NCI-H2029 treated with DMSO at 0.1 percent for 48 hours (cell line): ENCODE results near the gene OR10J1.
"Not testable (repeated sequence)": the region's sequence is repeated elsewhere in the genome, so short reads cannot be mapped to it uniquely, and the experiment has no call there.

Experiments used
- DNase-seq: peaks from one replicate; lab custom pipeline; 2025; lab: John Stamatoyannopoulos, UW

The OR10J1 gene, protein sequence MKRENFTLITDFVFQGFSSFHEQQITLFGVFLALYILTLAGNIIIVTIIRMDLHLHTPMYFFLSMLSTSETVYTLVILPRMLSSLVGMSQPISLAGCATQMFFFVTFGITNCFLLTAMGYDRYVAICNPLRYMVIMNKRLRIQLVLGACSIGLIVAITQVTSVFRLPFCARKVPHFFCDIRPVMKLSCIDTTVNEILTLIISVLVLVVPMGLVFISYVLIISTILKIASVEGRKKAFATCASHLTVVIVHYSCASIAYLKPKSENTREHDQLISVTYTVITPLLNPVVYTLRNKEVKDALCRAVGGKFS

DNA sequence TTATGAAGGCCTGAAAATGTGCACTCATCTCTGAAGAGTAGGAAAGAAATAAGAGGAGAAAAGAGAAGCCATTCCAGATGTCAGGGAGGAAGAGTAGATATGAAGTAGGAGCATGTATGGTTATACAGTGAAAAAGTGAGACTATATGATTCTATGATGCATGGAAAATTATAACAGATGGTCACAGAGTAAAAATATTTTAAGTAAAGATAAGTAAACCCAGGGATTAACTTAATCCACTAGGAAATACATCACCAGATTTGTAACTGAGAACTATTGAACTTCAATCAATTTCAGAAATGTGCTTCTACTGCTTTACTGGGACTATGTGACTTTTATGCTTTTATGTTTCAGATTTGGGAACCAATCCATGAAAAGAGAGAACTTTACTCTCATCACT lies at the start of gene OR10J1:
Gene OR10J1, plus strand, starts transcription at position 301 of the 400 bp plus-strand sequence. Its CDS starts 70 bp downstream, at position 371.
- no peak for DNase-seq

DNA sequence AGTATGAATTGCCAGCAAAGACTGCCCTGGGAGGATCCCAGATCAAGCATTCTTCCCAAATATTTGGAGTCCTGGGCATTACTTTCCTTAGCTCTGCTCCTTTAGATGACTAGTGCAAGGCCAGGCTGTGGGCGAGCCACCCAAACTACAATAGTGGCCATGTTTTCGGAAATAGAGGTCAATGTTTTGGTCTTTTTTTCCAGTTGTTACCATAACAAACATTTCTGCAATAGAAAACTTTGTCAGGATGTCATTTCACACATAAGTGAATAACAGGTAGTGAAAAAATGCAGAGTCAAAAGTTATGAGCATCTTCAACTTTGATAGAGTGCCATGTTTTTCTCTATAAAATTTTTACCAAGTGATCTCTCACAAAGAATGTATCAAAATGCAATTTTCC lies 32.7 kb upstream of the OR10J1 start:
- no peak for DNase-seq

DNA sequence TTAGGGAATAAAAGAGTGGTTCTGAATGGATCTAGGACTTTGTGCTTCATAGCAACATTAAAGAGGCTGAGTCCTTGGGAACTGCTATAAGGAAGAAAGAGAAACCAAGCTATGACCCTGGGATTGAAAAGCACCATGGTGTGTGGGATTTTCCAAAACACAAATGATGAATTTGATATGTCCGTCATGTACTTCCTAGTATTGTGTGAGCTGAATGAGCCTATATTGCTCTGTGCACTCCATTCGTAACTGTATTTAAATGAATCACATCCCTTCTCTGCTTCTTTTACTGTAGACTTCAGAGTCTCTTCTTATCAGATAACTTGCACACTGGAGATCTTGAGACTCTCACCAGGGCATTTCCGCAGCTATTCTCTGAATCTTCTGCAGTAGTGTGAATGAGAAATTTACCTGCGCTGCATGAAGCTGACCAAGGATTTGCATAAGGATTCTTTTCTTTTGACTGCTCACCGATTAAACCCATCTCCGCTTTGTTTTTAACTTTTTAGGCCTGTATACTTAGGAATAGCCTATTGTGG lies 30.6 kb upstream of the OR10J1 start:
- DNase-seq = no peak

DNA sequence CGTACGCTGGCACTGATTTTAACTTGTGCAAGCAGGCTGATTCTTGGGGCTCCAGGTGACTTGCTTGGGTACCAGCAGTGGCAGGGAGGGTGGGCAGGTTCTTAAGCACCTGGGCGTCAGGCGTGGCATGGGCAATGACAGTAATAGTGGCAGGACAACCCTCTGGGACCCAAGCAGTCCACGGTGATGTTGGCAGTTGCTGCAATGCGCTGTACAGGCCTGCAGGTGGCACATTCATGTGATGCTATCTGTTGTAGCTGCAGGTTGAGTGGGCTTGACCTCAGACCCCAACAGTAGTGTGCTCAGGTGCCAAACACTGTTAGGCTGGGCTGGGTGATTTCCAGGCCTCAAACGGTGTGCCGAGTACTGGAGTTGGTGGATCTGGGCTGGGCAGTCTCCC lies 17.7 kb upstream of the OR10J1 start:
- DNase-seq = no peak

DNA sequence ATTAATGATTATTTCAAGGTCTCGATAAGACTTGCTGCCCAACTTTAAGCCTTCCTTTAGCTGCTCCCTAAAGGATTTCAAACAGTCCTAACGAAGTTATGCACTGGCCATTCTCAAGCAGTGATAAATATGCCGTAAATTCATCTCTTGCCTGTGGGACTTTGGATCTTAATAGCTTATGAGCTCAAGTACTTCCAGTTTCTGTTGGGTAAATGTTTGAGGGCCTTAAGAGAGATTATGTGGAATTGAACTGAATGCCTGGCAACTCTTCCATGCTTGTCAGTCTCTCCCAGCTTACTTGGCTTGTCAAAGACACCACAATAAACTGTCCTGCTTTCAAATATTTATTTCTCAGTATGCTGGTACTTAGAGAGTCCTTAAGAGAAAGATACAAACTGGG lies 11.0 kb upstream of the OR10J1 start:
- no peak for DNase-seq

DNA sequence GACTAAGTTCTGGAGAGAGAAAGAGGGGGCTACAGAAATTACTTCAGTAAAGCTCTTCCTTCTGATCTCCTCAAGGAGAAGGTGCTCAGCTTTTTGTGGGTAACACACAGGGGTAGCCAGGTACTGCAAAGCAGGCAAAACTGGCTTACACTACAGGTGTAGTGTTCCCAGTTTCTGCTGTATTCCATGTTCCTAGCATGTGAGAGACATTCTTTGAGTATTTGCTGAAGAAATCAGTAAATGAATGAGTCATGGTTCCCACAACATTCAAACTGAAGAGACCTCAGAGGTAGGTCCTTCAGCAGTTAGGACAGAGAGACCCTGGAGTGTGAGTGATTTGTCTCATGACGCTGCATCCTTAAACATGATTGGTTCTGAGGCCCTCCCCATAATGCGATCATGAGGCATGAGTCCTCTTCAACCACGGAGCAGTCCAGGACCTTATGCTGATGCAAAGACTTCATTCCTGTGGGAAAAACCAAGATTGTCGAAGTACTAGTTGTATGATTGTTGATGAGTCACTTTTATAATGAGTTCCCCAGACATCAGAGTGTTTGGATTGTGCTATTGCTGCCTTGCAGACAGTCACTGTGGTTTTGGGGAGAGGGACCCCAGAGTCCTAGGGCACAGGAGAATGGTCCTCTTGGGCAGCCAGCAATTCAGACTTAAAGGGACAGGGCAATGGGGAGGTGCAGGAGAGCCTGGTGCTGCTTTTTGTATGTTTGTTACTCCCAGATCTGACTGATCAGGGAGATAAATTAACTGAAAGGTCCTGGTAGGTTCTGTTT lies 10.3 kb upstream of the OR10J1 start:
- DNase-seq = no peak

DNA sequence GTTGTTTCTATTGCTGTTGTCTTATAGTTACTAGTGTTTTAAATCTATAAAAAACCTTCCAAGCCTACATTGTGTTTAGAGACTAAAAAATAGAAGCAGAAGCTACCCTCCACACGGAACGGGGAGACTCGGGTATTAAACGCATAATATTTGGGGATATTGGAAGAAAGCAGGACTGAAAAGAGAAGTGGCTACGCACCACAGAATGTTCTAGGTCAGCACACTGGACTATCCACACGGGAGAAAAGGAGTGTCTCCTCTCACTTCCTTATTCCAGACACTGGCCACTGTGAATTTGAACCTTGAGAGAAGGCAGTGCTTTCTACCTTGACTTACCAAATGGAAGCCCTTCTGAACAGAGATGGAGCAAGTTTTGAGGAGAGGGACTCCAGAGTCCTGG lies 8.5 kb upstream of the OR10J1 start:
- DNase-seq = no peak

DNA sequence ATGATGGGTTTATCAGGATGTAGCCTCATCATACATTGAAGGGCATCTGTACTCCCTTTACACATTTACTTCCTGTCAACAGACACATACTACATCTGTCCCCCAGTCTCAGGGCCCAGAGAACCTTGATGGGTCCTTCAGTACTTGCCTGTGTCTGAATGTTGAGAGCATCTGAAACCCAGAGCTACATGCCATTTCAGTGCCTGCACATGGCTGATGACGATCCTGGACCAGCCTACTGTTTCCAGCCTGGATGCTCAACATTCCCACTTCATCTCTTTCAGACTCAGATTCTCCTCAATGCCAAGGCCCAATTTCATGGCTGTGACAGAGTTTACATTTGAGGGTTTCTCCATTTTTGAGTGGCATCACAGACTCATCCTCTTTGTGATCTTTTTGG lies 7.6 kb upstream of the OR10J1 start, which contains the start of gene OR10J4:
Gene OR10J4, plus strand, starts transcription at position 301 of the 400 bp plus-strand sequence.
- DNase-seq = no peak

DNA sequence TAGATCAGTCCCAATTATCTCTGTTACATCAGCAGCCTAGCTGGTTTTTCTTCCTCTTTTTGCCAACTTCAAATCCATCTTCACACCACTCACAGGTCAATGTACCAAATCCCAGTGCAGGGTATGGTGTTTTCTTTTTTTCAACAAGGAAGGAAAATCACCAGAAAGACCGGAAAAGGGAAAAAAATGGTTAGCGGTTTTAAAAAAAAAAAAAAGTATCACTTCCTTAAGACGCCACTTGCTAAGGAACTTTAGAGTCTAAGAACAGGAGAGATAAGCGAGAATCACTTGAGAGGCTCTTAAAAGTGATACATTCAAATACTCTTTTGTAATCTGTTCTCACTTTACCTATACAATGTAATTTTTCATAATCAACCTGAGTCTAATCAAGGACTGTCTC lies 3.1 kb upstream of the OR10J1 start:
- DNase-seq = no peak

DNA sequence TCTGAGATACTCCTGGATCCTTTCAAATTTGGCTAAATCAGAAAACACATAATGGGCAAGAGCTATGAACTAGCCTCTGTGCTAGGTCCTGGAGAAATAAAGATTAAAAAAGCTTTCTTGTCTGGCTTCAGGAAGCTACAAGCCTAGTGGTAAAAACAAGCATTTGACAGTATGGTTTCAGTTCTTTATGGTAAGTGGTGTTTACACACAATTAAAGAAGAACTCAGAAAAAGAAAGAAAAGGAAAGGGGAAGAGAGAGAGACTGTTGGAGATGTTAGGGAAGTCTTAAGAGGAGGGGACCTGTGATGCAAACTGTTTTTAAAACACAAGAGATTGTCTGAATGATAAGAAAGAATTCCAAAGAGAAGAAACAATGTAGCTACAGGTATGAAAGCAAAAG lies 1.8 kb downstream of the OR10J1 start:
- DNase-seq = no peak

DNA sequence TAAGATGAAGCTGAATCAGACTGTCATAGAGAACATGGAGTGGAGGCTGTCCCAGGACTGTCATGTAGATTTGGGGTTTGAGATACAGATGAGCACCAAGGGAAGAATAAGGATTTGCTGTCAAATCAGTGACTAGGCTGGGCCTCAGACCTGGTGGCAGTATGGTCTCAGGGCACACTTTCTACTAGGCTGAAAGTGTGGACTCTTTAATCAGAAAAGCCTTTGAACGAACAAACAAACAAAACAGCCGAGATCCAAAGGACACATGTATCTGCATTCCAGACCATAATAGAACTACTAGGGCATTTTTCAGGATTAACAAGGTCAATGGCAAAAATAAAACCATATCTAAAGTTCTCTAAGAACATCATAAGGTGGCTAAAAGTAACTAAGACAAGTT lies 2.9 kb downstream of the OR10J1 start:
- no peak for DNase-seq

DNA sequence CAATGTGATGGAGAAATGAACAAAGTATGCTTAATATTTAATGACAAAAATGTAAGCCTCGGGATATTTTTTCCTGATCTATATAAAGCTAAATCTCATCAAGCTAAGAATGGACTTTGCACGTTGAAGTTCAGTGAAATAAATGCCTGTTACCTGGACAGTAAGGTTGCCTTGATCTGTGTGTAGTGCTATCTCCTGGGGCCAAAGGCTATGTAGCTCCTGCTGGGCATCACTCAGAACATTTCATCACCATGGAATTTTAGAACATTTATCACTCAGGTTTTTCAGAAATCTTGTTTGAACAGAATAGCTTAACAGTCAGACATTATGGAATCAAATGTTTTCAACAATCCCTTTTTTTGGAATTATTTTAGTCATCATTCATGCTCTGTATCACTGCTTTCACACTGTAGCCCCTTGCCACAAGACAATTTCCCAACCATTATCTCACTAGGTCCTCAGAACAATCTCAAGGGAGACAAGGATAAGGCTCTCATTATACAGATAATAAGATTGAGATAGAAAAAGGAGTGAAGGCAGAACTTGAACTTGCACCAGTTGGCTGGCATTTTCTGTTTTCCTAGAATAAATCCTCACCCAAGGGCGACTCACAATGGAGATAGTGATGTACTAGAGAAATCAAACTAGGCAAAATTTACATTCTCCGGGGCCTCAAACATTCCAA lies 3.7 kb downstream of the OR10J1 start:
- no peak for DNase-seq

DNA sequence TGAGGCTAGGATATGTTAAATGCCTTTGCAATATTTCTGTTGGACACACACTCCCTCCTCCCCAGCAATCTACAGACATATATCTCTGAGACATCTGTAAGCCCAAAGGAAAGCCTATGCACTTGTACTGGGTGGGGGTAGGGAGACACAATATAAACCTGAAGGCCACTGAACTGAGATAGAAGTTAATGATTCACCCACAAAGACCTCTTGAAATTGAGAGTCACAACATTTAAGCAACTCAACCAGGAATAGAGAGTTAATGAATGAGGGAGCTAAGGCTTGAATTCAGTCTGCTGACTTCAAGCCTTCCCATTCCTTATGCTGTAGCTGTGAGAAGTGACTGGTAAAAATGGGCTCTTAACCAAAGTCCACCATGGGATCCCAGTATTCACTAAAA lies 5.0 kb downstream of the OR10J1 start:
- DNase-seq = no peak

DNA sequence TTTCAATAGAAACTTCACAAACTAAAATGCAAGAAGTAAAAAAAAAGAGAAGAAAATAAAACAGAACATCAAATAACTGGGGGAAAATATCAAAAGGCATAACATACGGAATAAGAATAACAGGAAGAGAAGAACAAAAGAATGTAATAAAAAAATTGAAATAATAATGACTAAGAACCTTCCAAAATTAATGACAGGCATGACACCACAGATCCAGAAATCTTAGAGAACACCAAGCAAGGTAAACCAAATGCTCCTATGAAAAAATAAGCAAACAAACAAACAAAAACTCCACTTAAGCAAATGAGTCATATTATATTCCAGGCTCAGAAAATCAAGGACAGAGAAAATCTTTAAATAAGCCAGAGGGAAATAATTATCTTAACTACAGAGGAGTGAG lies 8.7 kb downstream of the OR10J1 start:
- DNase-seq = no peak

DNA sequence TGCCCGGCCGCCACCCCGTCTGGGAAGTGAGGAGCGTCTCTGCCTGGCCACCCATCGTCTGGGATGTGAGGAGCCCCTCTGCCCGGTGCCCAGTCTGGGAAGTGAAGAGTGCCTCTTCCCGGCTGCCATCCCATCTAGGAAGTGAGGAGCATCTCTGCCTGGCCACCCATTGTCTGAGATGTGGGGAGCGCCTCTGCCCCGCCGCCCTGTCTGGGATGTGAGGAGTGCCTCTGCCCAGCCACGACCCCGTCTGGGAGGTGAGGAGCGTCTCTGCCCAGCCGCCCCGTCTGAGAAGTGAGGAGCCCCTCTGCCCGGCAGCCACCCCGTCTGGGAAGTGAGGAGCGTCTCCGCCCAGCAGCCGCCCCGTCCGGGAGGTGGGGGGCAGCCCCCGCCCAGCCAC lies 10.1 kb downstream of the OR10J1 start:
- DNase-seq = not testable (repeated sequence)

DNA sequence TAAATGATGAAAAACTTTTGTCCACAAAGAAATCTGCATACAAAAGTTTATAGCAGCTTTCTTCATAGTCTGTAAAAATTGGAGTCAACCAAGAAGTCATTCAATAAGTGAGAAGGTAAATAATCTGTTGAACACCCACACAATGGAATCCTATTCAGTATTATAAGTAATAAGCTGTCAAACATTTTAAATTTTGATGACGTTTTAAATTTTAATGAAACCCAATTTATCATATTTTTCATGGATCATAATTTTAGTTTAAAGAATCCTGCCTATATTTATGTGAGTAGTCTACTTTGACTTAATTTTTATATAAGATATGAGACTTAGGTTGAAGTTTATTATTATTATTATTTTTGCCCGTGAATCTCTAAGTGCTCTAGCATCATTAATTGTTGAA lies 20.0 kb downstream of the OR10J1 start:
- no peak for DNase-seq

DNA sequence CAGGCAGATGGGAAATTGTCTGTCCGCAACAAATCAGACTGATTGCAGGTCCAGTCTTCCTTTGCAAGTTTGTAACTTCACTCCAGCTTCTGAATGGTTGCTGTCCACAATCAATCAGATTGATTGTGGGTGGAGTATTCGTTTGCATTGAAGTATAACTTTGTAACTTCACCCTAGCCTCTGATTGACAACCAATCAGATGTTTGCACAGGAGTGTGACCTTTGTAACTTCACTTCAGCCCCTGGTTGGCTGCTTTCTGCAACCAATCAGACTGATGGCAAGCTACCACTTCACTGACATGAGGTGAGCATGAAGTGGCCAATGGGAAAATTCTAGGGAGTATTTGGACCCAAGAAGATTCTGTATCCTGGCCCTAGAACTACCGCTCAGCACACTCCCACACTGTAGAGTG lies 25.7 kb downstream of the OR10J1 start:
- no peak for DNase-seq

DNA sequence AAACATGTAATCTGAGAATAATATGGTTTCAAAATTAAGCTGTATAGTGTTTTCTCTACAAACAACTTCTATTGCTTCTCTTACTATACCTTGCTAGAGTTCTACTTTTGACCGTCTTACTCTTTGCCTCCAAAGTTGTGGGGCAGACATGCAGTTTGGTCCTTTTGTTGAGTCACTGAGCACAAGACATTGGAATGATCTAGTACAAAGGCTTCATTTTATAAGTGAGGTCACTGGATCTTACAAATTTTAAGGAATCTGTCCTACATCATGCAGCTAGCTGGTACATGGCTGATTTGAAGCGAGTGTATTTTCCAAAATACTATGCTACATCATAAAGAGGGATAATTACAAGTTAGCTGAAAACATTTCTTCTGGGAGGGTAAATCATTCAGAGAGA lies 28.8 kb downstream of the OR10J1 start:
- DNase-seq = no peak

DNA sequence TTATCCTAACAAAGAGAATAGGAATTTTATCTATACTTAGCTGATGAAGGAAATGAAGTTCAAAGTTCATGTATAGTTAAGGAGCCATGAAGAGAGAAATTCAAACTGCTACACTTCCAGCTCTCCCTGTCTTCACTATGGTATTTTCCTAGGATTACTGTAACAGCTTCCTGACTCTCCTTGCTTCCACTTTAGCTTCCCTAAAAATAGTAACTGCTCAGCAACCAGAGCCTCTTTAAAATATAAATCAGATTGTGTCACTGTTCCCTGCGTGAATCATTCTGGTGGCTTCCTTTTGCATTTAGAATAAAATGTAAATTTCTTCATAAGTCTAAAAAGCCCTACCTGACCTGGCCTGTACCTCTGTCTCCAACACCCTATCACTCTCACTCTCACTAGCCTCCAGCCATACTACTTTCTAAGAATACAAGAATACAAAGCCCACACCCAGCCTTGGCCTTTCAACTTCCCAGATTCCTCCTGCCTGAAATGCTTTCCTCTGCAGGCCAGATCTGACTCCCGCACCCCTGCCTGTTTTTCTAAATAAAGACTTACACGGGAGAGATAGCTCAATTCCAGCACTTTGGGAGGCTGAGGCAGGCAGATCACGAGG lies 30.5 kb downstream of the OR10J1 start:
- DNase-seq = no peak

DNA sequence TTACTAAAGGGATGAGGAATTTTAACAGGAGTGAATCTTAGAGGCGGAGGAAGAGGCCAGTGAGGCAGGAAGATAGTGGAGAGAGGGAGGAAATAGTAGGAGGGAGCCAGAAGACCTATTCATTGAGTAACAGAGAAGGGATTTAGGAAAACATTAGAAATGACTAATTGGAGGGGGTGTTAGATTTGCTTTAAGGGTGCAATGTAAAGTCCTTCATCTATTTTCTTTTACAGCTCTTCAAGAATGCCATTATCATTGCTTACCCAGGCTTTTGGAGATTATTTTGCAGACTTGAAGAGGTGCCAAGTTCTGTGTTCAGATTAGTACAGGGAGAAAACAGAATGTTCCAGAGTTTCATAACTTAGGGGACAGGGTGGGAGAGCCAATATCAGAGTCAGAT lies 33.8 kb downstream of the OR10J1 start:
- no peak for DNase-seq

DNA sequence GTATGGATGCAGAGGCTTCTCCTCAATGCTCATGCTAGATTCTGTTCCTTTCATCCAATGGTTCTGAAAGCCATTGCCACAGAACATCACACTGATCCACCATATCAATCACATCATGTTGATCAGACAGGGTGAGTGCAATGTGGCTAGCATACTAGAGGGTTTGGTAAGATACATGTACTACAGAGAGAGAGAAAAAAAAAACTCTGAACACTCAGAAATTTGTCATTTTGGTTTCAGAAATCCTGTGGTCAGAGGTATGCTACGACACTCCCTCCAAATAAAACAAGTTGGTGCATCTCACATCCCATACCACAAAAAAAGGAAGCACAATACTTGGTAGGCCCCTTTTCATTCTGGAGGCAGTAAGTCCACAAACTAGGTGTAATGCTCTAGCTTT lies 35.4 kb downstream of the OR10J1 start:
- DNase-seq = no peak

DNA sequence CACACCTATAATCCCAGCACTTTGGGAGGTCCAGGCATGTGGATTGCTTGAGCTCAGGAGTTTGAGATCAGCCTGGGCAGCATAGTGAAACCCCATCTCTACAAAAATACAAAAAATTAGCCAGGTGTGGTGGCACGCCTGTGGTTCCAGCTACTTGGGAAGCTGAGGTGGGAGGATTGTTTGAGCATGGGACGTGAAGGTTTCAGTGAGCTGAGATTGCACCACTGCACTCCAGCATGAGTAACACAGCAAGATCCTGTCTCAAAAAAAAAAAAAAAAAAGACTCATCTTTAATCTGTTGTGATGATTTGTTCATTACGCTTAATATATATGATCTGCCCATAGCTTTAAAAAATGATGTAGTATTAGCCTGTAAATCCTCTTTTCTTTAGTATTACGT lies 44.0 kb downstream of the OR10J1 start:
- DNase-seq = no peak
